ENCODE results near the gene PELI2.

Gene PELI2

GRCh38 chr14:56349960-56350359 lies 231.7 kb downstream of the PELI2 start:
- Histone ChIP-seq H3K4me1 (ENCODE audit: control insufficient read depth in 2 of 2, insufficient read depth in 2 of 2, low read length in 2 of 2) (no peaks in the 10 kb centered on the region), H3K4me3 (ENCODE audit: low read length in 2 of 2) (no peak overlapping the region), H3K27me3 (ENCODE audit: control insufficient read depth in 2 of 2, insufficient read depth in 2 of 2, low read length in 2 of 2) (no peaks in the 10 kb centered on the region), H3K9ac (ENCODE audit: low read depth in 1 of 2, low read length in 2 of 2) (no peak overlapping the region), H3K27ac (ENCODE audit: low read depth in 2 of 2, low read length in 2 of 2) (no peak overlapping the region), H3K36me3 (ENCODE audit: control insufficient read depth in 2 of 2, insufficient read depth in 2 of 2, low read length in 2 of 2) (no peaks in the 10 kb centered on the region), H3K9me3 (ENCODE audit: control insufficient read depth in 2 of 2, low read length in 2 of 2) (no peaks in the 10 kb centered on the region)

Measured in mucosa of rectum (tissue), 2 donors.